ENCODE results near the gene UNC93A.

The UNC93A gene

GRCh38 chr6:167338541-167339117 is 47.5 kb downstream of the UNC93A start:
- Histone ChIP-seq H3K27me3 (ENCODE audit: control insufficient read depth, low read length) (peaks cover 4% of the 10 kb centered on the region), H3K27ac (ENCODE audit: low read depth, low read length) (no peak overlapping the region), H3K4me3 (ENCODE audit: low read length) (no peak overlapping the region), H3F3A (ENCODE audit: control insufficient read depth, insufficient read depth) (no peaks in the 10 kb centered on the region), H4K20me1 (ENCODE audit: control insufficient read depth, insufficient read depth, low read depth, low read length) (no peaks in the 10 kb centered on the region), H3K36me3 (ENCODE audit: control insufficient read depth, low read length) (no peaks in the 10 kb centered on the region), H3K9me2 (replicated peaks; ENCODE audit: control insufficient read depth, low read length) (no peaks in the 10 kb centered on the region), H3K9me3 (ENCODE audit: control insufficient read depth, insufficient read depth, low read length) (no peaks in the 10 kb centered on the region; the same call in 1 of the 2 replicates), H3K79me2 (ENCODE audit: control insufficient read depth, low read length) (no peaks in the 10 kb centered on the region), H3K4me1 (ENCODE audit: control insufficient read depth, low read length) (no peaks in the 10 kb centered on the region), H3K4me2 (ENCODE audit: low read length) (no peak overlapping the region)
- no peak for TF ChIP-seq EZH2phosphoT487 (IDR thresholded peaks at IDR 0.05; ENCODE audit: borderline replicate concordance, low read length)
- TF ChIP-seq CTCF (IDR thresholded peaks at IDR 0.05; ENCODE audit: low read depth, low read length, poor library complexity, severe bottlenecking), result no peak

GRCh38 chr6:167341038-167341583 is 50.0 kb downstream of the UNC93A start:
- Histone ChIP-seq H3K27ac (ENCODE audit: low read depth, low read length) (no peak overlapping the region), H3K9me2 (replicated peaks; ENCODE audit: control insufficient read depth, low read length) (no peaks in the 10 kb centered on the region), H4K20me1 (ENCODE audit: control insufficient read depth, insufficient read depth, low read depth, low read length) (no peaks in the 10 kb centered on the region), H3K4me1 (ENCODE audit: control insufficient read depth, low read length) (peaks cover 2% of the 10 kb centered on the region; the same call in 1 of the 2 replicates), H3K9me3 (ENCODE audit: control insufficient read depth, insufficient read depth, low read length) (no peaks in the 10 kb centered on the region; the same call in 1 of the 2 replicates), H3K4me3 (ENCODE audit: low read length) (no peak overlapping the region), H3K36me3 (ENCODE audit: control insufficient read depth, low read length) (no peaks in the 10 kb centered on the region), H3K4me2 (ENCODE audit: low read length) (no peak overlapping the region), H3K27me3 (ENCODE audit: control insufficient read depth, low read length) (peaks cover 11% of the 10 kb centered on the region), H3K79me2 (ENCODE audit: control insufficient read depth, low read length) (no peaks in the 10 kb centered on the region), H3F3A (ENCODE audit: control insufficient read depth, insufficient read depth) (no peaks in the 10 kb centered on the region)
- TF ChIP-seq CTCF (IDR thresholded peaks at IDR 0.05; ENCODE audit: low read depth, low read length, poor library complexity, severe bottlenecking) (no peak), EZH2phosphoT487 (IDR thresholded peaks at IDR 0.05; ENCODE audit: borderline replicate concordance, low read length) (no peak)

- TF ChIP-seq CTCF (IDR thresholded peaks at IDR 0.05; ENCODE audit: low read depth, low read length, poor library complexity, severe bottlenecking) (no peak), EZH2phosphoT487 (IDR thresholded peaks at IDR 0.05; ENCODE audit: borderline replicate concordance, low read length) (no peak)
- Histone ChIP-seq H3K9me2 (replicated peaks; ENCODE audit: control insufficient read depth, low read length) (no peaks in the 10 kb centered on the region), H3K27ac (ENCODE audit: low read depth, low read length) (no peak overlapping the region), H3K4me3 (ENCODE audit: low read length) (no peak overlapping the region), H3K4me2 (ENCODE audit: low read length) (no peak overlapping the region), H3K79me2 (ENCODE audit: control insufficient read depth, low read length) (no peaks in the 10 kb centered on the region), H3K36me3 (ENCODE audit: control insufficient read depth, low read length) (no peaks in the 10 kb centered on the region), H3K4me1 (ENCODE audit: control insufficient read depth, low read length) (peaks cover 3% of the 10 kb centered on the region; the same call in 1 of the 2 replicates), H3K27me3 (ENCODE audit: control insufficient read depth, low read length) (peaks cover 14% of the 10 kb centered on the region), H3F3A (ENCODE audit: control insufficient read depth, insufficient read depth) (no peaks in the 10 kb centered on the region), H4K20me1 (ENCODE audit: control insufficient read depth, insufficient read depth, low read depth, low read length) (no peaks in the 10 kb centered on the region), H3K9me3 (ENCODE audit: control insufficient read depth, insufficient read depth, low read length) (no peaks in the 10 kb centered on the region; the same call in 1 of the 2 replicates)
Measured at GRCh38 chr6:167341665-167342655, 50.8 kb downstream of the UNC93A start.
